GM04503 (cell line): ENCODE results near the gene TRIM45.
"Not testable (repeated sequence)": the region's sequence is repeated elsewhere in the genome, so short reads cannot be mapped to it uniquely, and the experiment has no call there.

ENCODE experiments used
- DNase-seq: peaks from one replicate; pipeline ENCODE4 v3.0.0-alpha.2; 2012; ENCODE audit warnings: low read depth

Gene TRIM45

DNA sequence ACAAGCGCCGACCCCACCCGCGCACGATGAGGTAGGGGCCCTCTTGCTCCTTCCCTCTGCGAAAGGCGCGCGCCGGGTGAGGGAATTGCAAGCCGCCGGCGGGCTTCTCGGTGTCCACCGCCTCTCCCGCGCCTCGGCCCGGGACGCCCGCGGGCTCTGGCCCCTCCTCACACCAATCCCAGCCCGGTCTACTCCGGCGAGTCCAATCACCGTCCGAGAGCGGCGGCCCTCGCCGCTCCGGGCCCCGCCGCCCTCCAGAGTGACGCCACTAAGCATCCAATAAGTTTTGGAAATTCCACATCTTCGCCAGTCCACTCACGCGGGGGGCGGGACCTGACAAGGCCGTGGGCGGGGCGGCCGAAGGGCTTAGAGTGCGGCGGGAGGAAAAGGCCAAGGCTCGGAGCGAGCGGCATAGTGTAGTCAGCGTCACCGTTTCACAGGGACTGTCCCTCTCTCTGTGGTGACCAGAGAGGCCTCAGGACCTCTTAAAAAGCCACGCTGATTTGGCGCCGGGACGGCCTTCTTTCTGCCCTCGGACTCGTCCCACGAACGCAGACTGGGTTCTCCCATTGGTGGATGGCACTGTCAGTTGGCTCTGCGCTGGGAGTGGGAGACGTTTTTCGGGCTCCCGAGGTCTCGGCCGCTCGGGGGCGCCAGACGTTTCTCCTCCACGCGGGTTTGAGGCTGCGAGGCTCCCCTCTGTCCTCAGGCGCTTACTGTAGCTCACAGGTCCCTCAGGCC, at the start of gene TRIM45:
TRIM45 (minus strand) TSS at position 161 of the 741 bp plus-strand sequence. CDS start 548 bp downstream, outside the sequence.
- peak; percentile 85 for DNase-seq

DNA sequence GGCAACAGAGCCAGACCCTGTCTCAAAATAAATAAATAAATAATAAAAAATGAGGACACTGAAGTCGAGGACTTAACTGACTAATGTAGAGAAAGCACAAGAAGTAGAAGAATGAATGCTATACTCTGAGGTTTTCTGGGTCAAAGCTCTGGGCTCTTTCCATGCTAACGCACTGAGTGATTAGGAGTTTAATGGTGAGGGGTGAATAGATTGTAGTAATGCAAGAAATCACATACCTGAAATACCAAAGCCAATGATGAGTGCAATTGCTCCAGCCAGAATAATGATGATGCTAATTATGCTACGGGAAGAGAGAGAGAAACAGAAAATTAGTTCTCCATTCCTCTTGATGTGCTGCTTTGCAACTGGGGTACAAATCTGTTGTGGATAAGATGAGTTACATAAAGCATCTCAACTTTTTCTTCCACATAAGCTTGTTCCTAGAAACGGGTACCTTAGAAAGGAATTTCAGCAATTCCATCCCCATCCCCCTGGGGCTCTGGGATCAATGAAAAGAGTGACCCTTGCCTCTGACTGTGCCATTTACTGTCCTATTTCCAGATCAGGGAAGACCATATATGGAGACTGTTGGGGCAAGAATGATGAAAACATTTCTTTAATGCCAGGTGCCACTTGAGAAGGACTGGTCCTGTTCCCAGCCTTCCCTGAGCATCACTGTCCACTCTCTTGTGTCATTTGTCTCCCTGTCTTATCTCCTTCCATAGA, 48.5 kb upstream of the TRIM45 start:
- DNase-seq: no peak

- no peak for DNase-seq
Measured at GRCh38 chr1:117167402-117167801, 45.9 kb upstream of the TRIM45 start.

DNA sequence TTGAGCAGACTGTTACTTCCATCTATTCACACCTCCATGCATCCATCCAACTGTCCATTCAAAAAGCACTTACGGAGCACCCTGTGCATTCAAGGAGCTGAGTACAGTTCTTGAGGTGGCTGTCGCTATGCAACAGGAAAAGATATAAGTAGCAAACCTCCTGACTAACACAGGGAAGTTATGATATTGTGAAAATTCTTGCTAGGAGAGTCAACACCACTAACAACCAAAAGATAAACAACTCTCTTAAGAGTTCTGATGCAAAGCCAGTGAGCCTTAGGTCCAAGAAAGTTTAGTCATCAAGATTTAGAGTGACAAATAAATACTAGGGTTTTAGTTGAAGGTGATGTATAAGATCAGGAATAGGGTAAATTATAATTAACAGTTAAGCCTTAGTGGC, 44.5 kb upstream of the TRIM45 start:
- peak; percentile 74 for DNase-seq

- DNase-seq: no peak
Measured at GRCh38 chr1:117164209-117164608, 42.7 kb upstream of the TRIM45 start.

GRCh38 chr1:117162816-117163215, 41.3 kb upstream of the TRIM45 start:
- no peak for DNase-seq

DNA sequence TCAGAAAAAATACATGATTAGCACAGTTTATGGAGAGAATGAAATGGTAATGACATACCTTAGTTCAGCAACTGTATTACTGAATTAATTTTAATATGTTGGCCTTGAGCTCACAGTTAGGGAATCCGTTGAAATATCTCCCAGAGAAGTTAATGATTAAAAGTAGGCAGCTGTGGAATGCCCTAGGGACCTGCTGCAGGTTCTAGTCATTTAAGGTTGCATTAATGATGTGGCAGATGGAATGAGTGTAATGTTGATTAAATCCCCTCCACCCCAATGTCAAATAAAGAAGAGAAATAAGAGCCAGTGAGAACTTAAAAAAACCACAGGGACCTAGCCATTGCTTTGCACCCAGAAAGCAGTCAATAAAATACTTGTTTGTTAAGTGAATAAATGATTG, 40.3 kb upstream of the TRIM45 start:
- no peak for DNase-seq

DNA sequence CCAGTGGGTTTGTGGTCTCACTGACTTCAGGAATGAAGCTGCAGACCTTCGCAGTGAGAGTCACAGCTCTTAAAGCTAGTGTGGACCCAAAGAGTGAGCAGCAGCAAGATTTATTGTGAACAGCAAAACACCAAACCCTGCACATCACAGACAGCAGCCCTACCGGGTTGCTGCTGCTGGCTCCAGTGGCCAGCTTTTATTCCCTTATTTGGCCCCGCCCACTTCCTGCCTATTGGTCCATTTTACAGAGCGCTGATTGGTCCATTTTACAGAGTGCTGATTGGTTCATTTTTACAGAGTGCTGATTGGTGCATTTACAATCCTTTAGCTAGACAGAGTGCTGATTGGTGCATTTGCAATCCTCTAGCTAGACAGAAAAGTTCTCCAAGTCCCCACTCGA, 29.8 kb upstream of the TRIM45 start:
- DNase-seq: not testable (repeated sequence)

- no peak for DNase-seq
Measured at GRCh38 chr1:117150316-117150715, 28.8 kb upstream of the TRIM45 start.

GRCh38 chr1:117147856-117148588, 26.5 kb upstream of the TRIM45 start:
- no peak for DNase-seq

GRCh38 chr1:117147341-117147831, 25.8 kb upstream of the TRIM45 start:
- DNase-seq: no peak

DNA sequence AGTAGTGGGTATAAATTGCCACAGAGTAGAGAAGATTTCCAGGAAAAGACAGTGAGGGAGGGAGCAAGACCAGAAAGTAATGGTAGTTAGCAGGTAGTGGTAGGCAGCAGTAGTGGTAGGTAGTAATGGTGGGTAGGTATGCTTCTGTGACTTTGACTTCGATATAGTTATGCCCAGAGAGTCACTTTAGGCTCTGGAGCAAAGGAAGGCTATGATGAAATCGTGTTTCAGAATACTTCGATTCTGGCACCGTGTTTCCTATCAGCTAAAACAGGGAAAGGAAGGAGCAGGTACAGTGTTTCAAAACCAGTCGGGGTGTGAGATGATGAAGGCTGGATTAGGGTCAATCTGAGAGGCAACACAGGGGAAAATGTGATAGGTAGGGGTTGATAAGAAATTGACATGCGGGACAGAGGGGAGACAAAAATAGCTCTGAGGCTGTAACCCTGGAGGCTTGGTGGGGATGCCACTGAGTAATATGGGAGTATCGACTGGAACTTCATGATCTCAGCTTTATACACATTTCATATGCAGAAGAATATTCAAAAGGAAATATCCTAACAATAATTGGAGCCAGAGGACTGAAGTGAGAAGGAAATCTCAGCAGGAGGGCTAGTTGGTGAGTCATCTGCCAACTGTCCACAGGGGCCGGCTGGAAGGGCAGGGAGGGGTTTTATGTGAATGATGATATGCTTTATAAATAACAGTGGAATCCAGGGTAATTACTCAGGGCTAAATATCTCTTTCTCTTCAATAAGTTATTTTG, 25.2 kb upstream of the TRIM45 start:
- peak; percentile 75 for DNase-seq

GRCh38 chr1:117146072-117146471, 24.5 kb upstream of the TRIM45 start:
- DNase-seq: no peak

- DNase-seq: no peak
Measured at GRCh38 chr1:117143871-117144270, 22.3 kb upstream of the TRIM45 start.

DNA sequence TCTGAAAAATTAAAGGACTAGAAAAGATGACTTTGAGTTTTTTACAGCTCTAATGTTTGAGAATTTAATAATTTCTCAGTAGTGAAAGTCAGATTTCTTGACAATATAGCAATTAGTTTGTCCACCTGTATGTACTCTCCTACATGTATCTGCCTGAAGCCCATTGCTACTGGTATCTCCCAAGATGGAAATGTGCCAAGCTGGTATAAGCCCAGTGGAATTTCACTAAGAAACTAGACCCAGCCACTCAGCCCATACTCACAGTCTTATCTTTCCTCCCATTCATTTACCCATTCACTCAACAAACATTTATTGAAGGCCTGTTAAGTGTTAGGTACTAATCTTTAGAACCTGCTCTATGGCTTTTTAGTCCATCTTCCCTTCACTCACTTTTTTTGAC, 21.6 kb upstream of the TRIM45 start:
- no peak for DNase-seq

DNA sequence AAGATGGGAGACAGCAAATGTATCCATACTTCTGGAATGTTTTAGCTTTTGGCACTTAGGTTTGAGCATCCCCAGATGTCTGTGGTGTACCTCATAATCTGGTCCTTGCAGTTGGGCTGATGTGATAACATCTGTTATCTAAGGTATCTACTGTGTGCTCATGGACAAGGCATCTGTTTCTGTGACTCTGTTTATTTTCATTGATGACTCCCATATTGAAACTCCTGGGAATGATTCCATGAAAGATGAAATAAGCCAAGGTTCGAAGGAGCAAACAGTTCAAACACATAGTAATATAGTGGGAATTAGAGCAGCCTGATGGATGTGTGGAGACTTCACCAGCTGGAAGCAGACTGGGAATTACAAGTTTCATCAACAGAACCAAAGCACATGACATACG, 20.7 kb upstream of the TRIM45 start:
- no peak for DNase-seq

GRCh38 chr1:117138561-117138960, 17.0 kb upstream of the TRIM45 start:
- DNase-seq: no peak

- no peak for DNase-seq
Measured at GRCh38 chr1:117138106-117138505, 16.6 kb upstream of the TRIM45 start.

DNA sequence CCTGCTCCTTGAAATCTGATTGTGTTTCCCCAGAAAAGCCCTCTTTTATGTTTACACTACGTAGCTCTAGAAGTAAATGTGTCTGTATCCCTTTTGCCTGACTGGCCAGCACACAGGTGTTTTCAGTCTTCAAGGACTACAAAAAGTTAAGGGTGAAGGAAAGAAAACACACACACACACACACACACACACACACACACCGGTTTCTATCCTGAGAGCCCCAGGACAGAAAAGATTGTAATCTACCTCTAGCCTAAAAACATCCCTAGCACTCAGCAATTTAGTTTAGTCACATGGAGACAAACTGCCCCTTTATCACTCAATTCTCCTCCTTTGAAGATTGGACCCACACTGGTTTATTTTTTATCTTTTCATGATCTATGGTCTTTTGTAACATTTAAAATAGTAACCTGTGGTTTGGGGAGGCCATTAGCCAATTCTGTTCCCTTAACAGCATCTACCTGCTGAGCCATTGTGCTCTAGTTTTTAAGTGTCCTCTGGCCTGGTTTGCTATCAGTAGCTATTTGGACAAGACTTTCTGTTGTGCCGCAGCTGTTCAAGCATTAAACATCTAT, 15.8 kb upstream of the TRIM45 start:
- DNase-seq: no peak

- no peak for DNase-seq
Measured at GRCh38 chr1:117136749-117137148, 15.2 kb upstream of the TRIM45 start.

GRCh38 chr1:117135329-117135728, 13.8 kb upstream of the TRIM45 start:
- no peak for DNase-seq

GRCh38 chr1:117130526-117130925, 9.0 kb upstream of the TRIM45 start:
- no peak for DNase-seq
